ENCODE measurements around the gene UNC119.

- TF ChIP-seq, protein P1, sequence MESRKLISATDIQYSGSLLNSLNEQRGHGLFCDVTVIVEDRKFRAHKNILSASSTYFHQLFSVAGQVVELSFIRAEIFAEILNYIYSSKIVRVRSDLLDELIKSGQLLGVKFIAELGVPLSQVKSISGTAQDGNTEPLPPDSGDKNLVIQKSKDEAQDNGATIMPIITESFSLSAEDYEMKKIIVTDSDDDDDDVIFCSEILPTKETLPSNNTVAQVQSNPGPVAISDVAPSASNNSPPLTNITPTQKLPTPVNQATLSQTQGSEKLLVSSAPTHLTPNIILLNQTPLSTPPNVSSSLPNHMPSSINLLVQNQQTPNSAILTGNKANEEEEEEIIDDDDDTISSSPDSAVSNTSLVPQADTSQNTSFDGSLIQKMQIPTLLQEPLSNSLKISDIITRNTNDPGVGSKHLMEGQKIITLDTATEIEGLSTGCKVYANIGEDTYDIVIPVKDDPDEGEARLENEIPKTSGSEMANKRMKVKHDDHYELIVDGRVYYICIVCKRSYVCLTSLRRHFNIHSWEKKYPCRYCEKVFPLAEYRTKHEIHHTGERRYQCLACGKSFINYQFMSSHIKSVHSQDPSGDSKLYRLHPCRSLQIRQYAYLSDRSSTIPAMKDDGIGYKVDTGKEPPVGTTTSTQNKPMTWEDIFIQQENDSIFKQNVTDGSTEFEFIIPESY (IDR thresholded peaks at IDR 0.05; ENCODE audit: extremely low read depth, insufficient replicate concordance, low read length), result no peak
- TF ChIP-seq POLR2AphosphoS5 (IDR thresholded peaks at IDR 0.05; ENCODE audit: low read depth, low read length) (no peak), RAD21 (IDR thresholded peaks at IDR 0.05; ENCODE audit: low read depth) (no peak), CEBPB (IDR thresholded peaks at IDR 0.05; ENCODE audit: low read depth) (no peak), POLR2A (IDR thresholded peaks at IDR 0.05; ENCODE audit: borderline replicate concordance, extremely low read depth, insufficient read depth, insufficient read length) (no peak), MAX (IDR thresholded peaks at IDR 0.05) (no peak), JUND (IDR thresholded peaks at IDR 0.05) (no peak), EGR1 (IDR thresholded peaks at IDR 0.05; ENCODE audit: low read depth) (no peak), EZH2 (IDR thresholded peaks at IDR 0.05) (no peak), ELF1 (IDR thresholded peaks at IDR 0.05; ENCODE audit: borderline replicate concordance, low read depth) (no peak)
- TF ChIP-seq, protein P2, sequence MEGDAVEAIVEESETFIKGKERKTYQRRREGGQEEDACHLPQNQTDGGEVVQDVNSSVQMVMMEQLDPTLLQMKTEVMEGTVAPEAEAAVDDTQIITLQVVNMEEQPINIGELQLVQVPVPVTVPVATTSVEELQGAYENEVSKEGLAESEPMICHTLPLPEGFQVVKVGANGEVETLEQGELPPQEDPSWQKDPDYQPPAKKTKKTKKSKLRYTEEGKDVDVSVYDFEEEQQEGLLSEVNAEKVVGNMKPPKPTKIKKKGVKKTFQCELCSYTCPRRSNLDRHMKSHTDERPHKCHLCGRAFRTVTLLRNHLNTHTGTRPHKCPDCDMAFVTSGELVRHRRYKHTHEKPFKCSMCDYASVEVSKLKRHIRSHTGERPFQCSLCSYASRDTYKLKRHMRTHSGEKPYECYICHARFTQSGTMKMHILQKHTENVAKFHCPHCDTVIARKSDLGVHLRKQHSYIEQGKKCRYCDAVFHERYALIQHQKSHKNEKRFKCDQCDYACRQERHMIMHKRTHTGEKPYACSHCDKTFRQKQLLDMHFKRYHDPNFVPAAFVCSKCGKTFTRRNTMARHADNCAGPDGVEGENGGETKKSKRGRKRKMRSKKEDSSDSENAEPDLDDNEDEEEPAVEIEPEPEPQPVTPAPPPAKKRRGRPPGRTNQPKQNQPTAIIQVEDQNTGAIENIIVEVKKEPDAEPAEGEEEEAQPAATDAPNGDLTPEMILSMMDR (IDR thresholded peaks at IDR 0.05 in 2 of 3, conservative IDR thresholded peaks at IDR 0.05 in 1 of 3; ENCODE audit: borderline replicate concordance in 1 of 3, insufficient read depth in 1 of 3, low read depth in 2 of 3, low read length in 2 of 3), result no peak
These were observed 53.6 kb downstream of the UNC119 start for GRCh38 chr17:28498652-28499363.

Data from HCT116 (cell line).